Heart right ventricle (tissue), 16 donors: ENCODE data around the gene PIWIL4. TPM values are rescaled to one million over a fixed set of nuclear protein-coding genes. Genes with fewer than 3 reads are reported as not detected.

Experiments used
- ATAC-seq, 8 donors: fragments of 200-7000 bp; cut with Tn5 transposase; one replicate each; pipeline ENCODE4 v1.9.1; 2020; ENCODE audit warnings: mild to moderate bottlenecking in 8 of 8, moderate library complexity in 8 of 8, moderate number of reproducible peaks in 1 of 8
- DNase-seq, 2 donors: peaks; one replicate each; pipeline ENCODE4 v3.0.0-alpha.2; 2020
- H3K27ac ChIP-seq, 10 donors: fragments of 200-600 bp; sonication (generic) in 2 of 10; one replicate each; pipeline versions ENCODE4 v1.5.0 to v1.8.0; 2020 to 2022; ENCODE audit warnings: mild to moderate bottlenecking in 3 of 10
- H3K27me3 ChIP-seq, 7 donors: fragments of 200-600 bp; one replicate each; pipeline ENCODE4 v1.8.0; 2021 to 2022; ENCODE audit warnings: mild to moderate bottlenecking in 2 of 7
- H3K36me3 ChIP-seq, 9 donors: fragments of 200-600 bp; sonication (generic) in 1 of 9; one replicate each; pipeline versions ENCODE4 v1.5.0 to v1.8.0; 2020 to 2022; ENCODE audit warnings: mild to moderate bottlenecking in 2 of 9
- H3K4me1 ChIP-seq, 9 donors: fragments of 200-600 bp; sonication (generic) in 1 of 9; one replicate each; pipeline versions ENCODE4 v1.5.0 to v1.8.0; 2020 to 2022; ENCODE audit warnings: mild to moderate bottlenecking in 4 of 9
- H3K4me3 ChIP-seq, 10 donors: fragments of 200-600 bp; sonication (generic) in 2 of 10; one replicate each; pipeline versions ENCODE4 v1.5.0 to v1.8.0; 2020 to 2022; ENCODE audit warnings: mild to moderate bottlenecking in 7 of 10, moderate library complexity in 2 of 10
- H3K9me3 ChIP-seq, 11 donors: fragments of 200-600 bp in 10 of 11; sonication (generic) in 2 of 11; one replicate each; pipeline versions ENCODE4 v1.5.0 to v1.8.0; 2013 to 2022; ENCODE audit warnings: mild to moderate bottlenecking in 2 of 11, control low read depth in 1 of 11, moderate library complexity in 1 of 11
- WGBS, 2 donors: extraction: QIAGEN DNeasy Blood & Tissue Kit; methylation state at CpG; one replicate each; pipeline ENCODE4 v1.1.7; 2013; ENCODE audit warnings: inconsistent platforms in 1 of 2; 5-methylcytosine and 5-hydroxymethylcytosine counted together
- intact Hi-C, 10 donors: fragments of 100-400 bp; cut with DNase I; formaldehyde crosslinking; loops; one replicate each; pipeline versions ENCODE4 v1.11.1 to v1.14.2; 2022
- polyA plus RNA-seq, 2 donors: library from polyadenylated mRNA; stranded (reverse); fragments of 200-250 nt; gene quantifications; one replicate each; pipeline ENCODE4 v1.2.3, GENCODE V29; 2013
- total RNA-seq, 10 donors: library from RNA; stranded (reverse); fragmentation: NEBNext Ultra II Directional in 3 of 10; extraction: Animal tissue kit (Norgen Biotek cat#: 25700) in 3 of 10; gene quantifications; one replicate each; pipeline versions ENCODE4 v1.2.1 to v1.2.4, GENCODE V29; 2021 to 2023
- TF ChIP-seq, protein P1 (sequence below), 9 donors: fragments of 200-600 bp; sonication (generic) in 2 of 9; IDR thresholded peaks; one replicate each; pipeline versions ENCODE4 v1.5.0 to v1.8.0; 2021 to 2022; ENCODE audit warnings: antibody characterized with exemption in 9 of 9, mild to moderate bottlenecking in 5 of 9, moderate library complexity in 1 of 9
- donor health status: Arrhythmogenic right ventricular cardiomyopathy.
- donor health status: ischemic (EF 13 %, LVEDD 7.1; RV severe dilation, severe dysfunction).
- donor health status: healthy with polysubstance abuse.
- donor health status: DM: no; HTN: yes; CAD: no.
- donor health status: DM: no; HTN: no; CAD: no.
- donor health status: ischemic (EF 25% LVEDD 6.9; RV normal size, moderate dysfunction).
- donor health status: ischemic (EF 25% LVEDD 5.7; RV mildly dilated, moderate dysfunction).
- donor health status: healthy.
- donor health status: DM: yes; HTN: yes; CAD: no.
- donor health status: Ischemic cardiomyopathy.
- donor health status: ischemic (EF 35%, LVEDD 5.7; RV mildly dilated, moderate dysfunction).
- donor health status: nonischemic (EF 11% LVEDD 7.7; RV severe dilation, severe dysfunction).
- donor health status: DM: yes; HTN: yes; CAD: no.
- donor health status: PGD.
- donor health status: ischemic (EF 29% LVEDD 5.4; RV normal size, mild dysfunction).
- donor health status: nonischemic (EF 23%, LVEDD 6.1; RV moderate dilation, normal function).

The PIWIL4 gene
- total and polyA plus RNA-seq, 12 donors: 0.37 to 2.6 (median 1.3) TPM

DNA sequence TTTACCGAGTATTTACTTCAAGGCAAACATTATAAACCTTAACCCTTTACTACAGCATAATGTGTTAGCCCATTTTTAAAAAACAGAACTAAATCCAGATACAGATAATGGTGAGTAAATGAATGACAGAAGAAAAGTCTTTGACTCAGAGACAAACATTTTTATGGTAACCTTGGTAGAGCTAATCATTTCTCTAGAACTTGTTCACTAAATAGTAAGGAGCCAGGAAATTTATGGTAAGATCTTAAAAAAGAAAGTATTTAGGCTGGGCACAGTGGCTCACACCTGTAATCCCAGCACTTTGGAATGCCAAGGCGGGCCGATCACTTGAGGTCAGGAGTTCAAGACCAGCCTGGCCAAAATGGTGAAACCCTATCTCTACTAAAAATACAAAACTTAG, 35.0 kb upstream of the PIWIL4 start:
- peaks cover 0 to 3% (median 0%) of the 10 kb centered on the region in 7 donors for H3K27me3 ChIP-seq
- H3K4me3 ChIP-seq: no peak overlapping the region
- no peak overlapping the region for H3K27ac ChIP-seq
- H3K4me1 ChIP-seq: peaks cover 0 to 30% (median 3%) of the 10 kb centered on the region in 9 donors
- intact Hi-C loops: no loop called here
- H3K9me3 ChIP-seq: no peaks in the 10 kb centered on the region
- ATAC-seq: no peak
- TF ChIP-seq, protein P1, sequence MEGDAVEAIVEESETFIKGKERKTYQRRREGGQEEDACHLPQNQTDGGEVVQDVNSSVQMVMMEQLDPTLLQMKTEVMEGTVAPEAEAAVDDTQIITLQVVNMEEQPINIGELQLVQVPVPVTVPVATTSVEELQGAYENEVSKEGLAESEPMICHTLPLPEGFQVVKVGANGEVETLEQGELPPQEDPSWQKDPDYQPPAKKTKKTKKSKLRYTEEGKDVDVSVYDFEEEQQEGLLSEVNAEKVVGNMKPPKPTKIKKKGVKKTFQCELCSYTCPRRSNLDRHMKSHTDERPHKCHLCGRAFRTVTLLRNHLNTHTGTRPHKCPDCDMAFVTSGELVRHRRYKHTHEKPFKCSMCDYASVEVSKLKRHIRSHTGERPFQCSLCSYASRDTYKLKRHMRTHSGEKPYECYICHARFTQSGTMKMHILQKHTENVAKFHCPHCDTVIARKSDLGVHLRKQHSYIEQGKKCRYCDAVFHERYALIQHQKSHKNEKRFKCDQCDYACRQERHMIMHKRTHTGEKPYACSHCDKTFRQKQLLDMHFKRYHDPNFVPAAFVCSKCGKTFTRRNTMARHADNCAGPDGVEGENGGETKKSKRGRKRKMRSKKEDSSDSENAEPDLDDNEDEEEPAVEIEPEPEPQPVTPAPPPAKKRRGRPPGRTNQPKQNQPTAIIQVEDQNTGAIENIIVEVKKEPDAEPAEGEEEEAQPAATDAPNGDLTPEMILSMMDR (IDR thresholded peaks at IDR 0.05): no peak
- no peaks in the 10 kb centered on the region for H3K36me3 ChIP-seq
- DNase-seq: no peak
- 98 to 100% methylated on average over 3 of the region's 3 CpGs for WGBS, 2 donors

DNA sequence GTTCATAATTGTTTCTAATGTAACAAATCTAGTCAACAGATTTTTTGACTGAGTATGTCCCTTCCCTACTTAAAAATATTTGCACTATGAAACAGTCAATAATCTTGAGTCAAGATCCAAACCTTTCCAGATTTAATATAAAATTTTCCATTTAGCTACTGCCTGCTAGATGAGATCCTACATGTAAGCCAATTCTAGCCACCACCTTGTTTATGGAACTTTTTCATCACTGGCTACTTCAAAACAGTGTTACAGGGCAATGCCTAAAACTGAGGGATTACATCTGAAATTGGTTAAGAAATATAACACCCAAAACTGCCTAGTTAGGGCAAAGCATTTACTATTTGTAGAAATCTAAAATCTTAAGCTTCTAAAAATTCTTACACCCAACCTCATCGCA, 34.0 kb upstream of the PIWIL4 start:
- 62 to 83% methylated on average over 1 of the region's 1 CpG for WGBS, 2 donors
- no peaks in the 10 kb centered on the region for H3K9me3 ChIP-seq
- peak overlapping the region in 5 of 10 donors; percentile 5 to 54 (median 51) for H3K27ac ChIP-seq
- ATAC-seq (no peak), DNase-seq (no peak)
- peaks cover 0 to 35% (median 3%) of the 10 kb centered on the region in 9 donors for H3K4me1 ChIP-seq
- intact Hi-C loops: no loop called here
- no peaks in the 10 kb centered on the region for H3K36me3 ChIP-seq
- H3K27me3 ChIP-seq: no peaks in the 10 kb centered on the region
- no peak overlapping the region for H3K4me3 ChIP-seq
- TF ChIP-seq, protein P1 (IDR thresholded peaks at IDR 0.05): no peak

DNA sequence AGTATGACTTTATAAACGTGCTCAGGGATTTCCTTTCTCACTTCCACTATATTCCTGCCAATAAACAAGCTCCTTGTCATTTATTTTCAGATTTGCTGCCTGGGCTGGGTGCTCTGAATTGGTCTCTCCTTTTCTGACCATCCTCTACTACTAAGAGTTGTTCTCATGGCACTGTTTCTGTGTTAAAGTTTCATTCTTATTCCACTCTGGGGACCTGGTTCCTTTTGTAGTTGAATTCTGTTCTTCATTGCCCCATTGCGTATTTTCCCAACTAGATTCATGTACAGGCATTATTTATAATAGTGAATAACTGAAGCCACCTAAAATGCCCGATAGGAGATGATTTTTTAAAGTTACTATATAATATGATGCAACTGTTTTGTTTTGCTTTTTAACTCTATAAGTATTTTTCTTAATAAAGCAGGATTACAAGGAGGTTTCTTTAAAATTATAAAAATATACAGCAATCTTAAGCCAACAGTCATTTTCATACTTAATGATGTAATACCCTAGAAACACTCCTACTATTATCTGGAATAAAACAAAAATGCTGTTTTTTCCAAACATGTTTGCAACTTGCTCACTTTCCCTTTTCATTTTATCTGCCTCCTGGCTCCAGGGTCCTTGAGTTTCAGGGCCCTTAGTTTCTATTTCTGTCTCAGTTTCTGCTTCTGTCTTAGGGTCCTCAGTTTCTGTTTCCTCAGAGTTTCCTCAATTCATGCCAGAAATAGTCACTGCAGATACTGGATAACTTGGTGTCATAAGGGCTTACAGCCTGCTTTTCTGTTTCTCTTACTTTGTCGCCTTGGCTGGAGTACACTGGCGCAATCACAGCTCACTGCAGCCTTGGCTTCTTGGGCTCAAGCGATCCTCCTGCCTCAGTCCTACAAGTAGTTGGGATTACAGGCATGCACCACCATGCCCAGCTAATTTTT, 33.2 kb upstream of the PIWIL4 start:
- no peaks in the 10 kb centered on the region for H3K36me3 ChIP-seq
- no peaks in the 10 kb centered on the region for H3K9me3 ChIP-seq
- intact Hi-C loops: no loop called here
- H3K27me3 ChIP-seq: no peaks in the 10 kb centered on the region
- WGBS, 2 donors: 53 to 60% methylated on average over 6 of the region's 6 CpGs
- DNase-seq (no peak), ATAC-seq (peak in 6 of 8 donors; percentile 42 to 78 (median 52))
- peak overlapping the region in 8 of 10 donors; percentile 5 to 55 (median 50) for H3K27ac ChIP-seq
- peaks cover 0 to 35% (median 3%) of the 10 kb centered on the region in 9 donors for H3K4me1 ChIP-seq
- TF ChIP-seq, protein P1 (IDR thresholded peaks at IDR 0.05): no peak
- H3K4me3 ChIP-seq: no peak overlapping the region

DNA sequence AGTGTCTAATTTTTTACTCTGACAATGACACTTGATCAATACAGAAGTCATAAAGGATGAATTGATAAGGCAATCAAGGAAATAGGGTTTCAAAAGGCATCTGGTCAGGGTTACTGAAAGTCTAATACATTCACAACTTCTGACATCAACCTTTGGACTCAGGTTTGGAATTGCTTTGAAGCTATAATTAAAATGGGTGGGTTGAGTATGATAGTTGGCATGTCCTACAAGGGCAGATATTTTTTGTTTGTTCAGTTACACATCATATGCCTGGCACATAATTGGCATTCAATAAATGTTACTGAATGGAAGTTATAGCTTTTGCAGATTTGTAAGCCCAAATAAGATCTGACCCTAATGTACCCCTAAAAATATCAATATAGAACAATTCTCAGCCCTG, 30.8 kb upstream of the PIWIL4 start:
- Histone ChIP-seq H3K9me3 (no peaks in the 10 kb centered on the region), H3K4me1 (peaks cover 0 to 35% (median 3%) of the 10 kb centered on the region in 9 donors), H3K27ac (no peak overlapping the region), H3K27me3 (no peaks in the 10 kb centered on the region), H3K4me3 (no peak overlapping the region), H3K36me3 (no peaks in the 10 kb centered on the region)
- peak in 1 of 8 donors; percentile 39 for ATAC-seq
- intact Hi-C loops: no loop called here
- no peak for DNase-seq
- TF ChIP-seq, protein P1 (IDR thresholded peaks at IDR 0.05): no peak
